K562 (cell line): ENCODE measurements around the gene NDFIP2. TPM values are rescaled to one million over a fixed set of nuclear protein-coding genes. Genes with fewer than 3 reads are reported as not detected.

ENCODE experiments used
- ATAC-seq: fragments of 200-7000 bp; cut with Tn5 transposase; 3 replicates; pipeline ENCODE4 v1.9.1; 2020; ENCODE audit warnings: moderate library complexity
- BruUV-seq: library from RNA; stranded (reverse); fragments of 400-500 nt; replicated peaks from 2 replicates; lab custom pipeline; 2021; lab: Mats Ljungman, UMichigan
- CTCF ChIA-PET: fragments of 300-600 bp; formaldehyde crosslinking; extraction: SDS; loops from one replicate; lab custom pipeline; 2021; ENCODE audit warnings: low intra/inter-chr PET ratio; lab: Yijun Ruan, JAX
- POLR2A ChIA-PET: fragments of 300-600, 350-650 bp; sonication (Branson Sonifier 250); formaldehyde crosslinking; extraction: SDS; loops from one replicate; lab custom pipeline; 2021; ENCODE audit warnings: antibody characterized with exemption, inconsistent platforms; lab: Yijun Ruan, JAX
- DNase-seq, 4 experiments: peaks; one replicate each; pipeline versions ENCODE4 v3.0.0 to v3.0.0-alpha.2; 2011 to 2018; ENCODE audit warnings: low spot score in 3 of 4, mixed read lengths in 3 of 4; ENCODE audit errors: extremely low read depth in 1 of 4
- FAIRE-seq: peaks from 2 replicates; lab custom pipeline; 2011; peaks lifted over from hg19 to GRCh38; lab: Jason Lieb, UNC
- H2AFZ ChIP-seq: 2 replicates; pipeline ENCODE4 v1.6.0; 2011; ENCODE audit warnings: low read depth, low read length, control low read depth, inconsistent platforms
- H3K27ac ChIP-seq: fragments of 200-600 bp; 3 replicates; pipeline ENCODE4 v1.8.0; 2011; ENCODE audit warnings: low read depth, mild to moderate bottlenecking, control low read depth, inconsistent platforms, low read length, moderate library complexity, mixed read lengths; ENCODE audit errors: extremely low read depth
- H3K27me3 ChIP-seq, 2 experiments: fragments of 300-600 bp in 1 of 2; 2 replicates in 1 of 2; 3 replicates in 1 of 2; pipeline versions ENCODE4 v1.6.0 to v1.8.0; 2011; ENCODE audit warnings: inconsistent platforms in 2 of 2, low read length in 2 of 2, mild to moderate bottlenecking in 1 of 2, mixed read lengths in 1 of 2, moderate library complexity in 1 of 2; ENCODE audit not compliant: control insufficient read depth in 2 of 2, insufficient read depth in 2 of 2
- H3K36me3 ChIP-seq: fragments of 300-600 bp; 3 replicates; pipeline ENCODE4 v1.8.0; 2011; ENCODE audit warnings: mild to moderate bottlenecking, low read length, inconsistent platforms; ENCODE audit not compliant: control insufficient read depth, insufficient read depth
- H3K4me1 ChIP-seq, 2 experiments: fragments of 200-600 bp in 1 of 2; replicated peaks in 1 of 2; 2 replicates in 1 of 2; 3 replicates in 1 of 2; pipeline versions ENCODE4 v1.5.1 to v1.8.0; 2011; ENCODE audit warnings: inconsistent platforms in 2 of 2, low read length in 2 of 2, mild to moderate bottlenecking in 1 of 2, mixed read lengths in 1 of 2, moderate library complexity in 1 of 2; ENCODE audit not compliant: control insufficient read depth in 2 of 2, insufficient read depth in 2 of 2
- H3K4me2 ChIP-seq: 2 replicates; pipeline ENCODE4 v1.6.1; 2011; ENCODE audit warnings: low read length, control low read depth, inconsistent platforms, mixed read lengths; ENCODE audit not compliant: insufficient read depth
- H3K4me3 ChIP-seq: fragments of 200-600 bp; sonication (generic), shearing (Covaris generic); 2 replicates; pipeline ENCODE4 v1.5.1; 2016; ENCODE audit warnings: control low read depth, inconsistent platforms
- H3K79me2 ChIP-seq: fragments of 200-600 bp; 3 replicates; pipeline ENCODE4 v1.8.0; 2011; ENCODE audit warnings: low read length, inconsistent platforms; ENCODE audit not compliant: control insufficient read depth, insufficient read depth
- H3K9ac ChIP-seq, 2 experiments: 2 replicates each; pipeline versions ENCODE4 v1.6.0 to v1.6.1; 2011; ENCODE audit warnings: low read depth in 2 of 2, low read length in 2 of 2, control low read depth in 1 of 2, inconsistent platforms in 1 of 2, mild to moderate bottlenecking in 1 of 2, mixed read lengths in 1 of 2; ENCODE audit not compliant: insufficient read depth in 1 of 2
- H3K9me1 ChIP-seq: one replicate; pipeline ENCODE4 v1.6.0; 2011; ENCODE audit warnings: inconsistent platforms, mild to moderate bottlenecking, low read length, moderate library complexity; ENCODE audit not compliant: control insufficient read depth, insufficient read depth
- H3K9me3 ChIP-seq: replicated peaks from 2 replicates; pipeline ENCODE4 v1.5.1; 2011; ENCODE audit warnings: low read depth, low read length, inconsistent platforms; ENCODE audit not compliant: control insufficient read depth, insufficient read depth
- H4K20me1 ChIP-seq: replicated peaks from 2 replicates; pipeline ENCODE4 v1.6.1; 2011; ENCODE audit warnings: low read length, inconsistent platforms, mixed read lengths; ENCODE audit not compliant: control insufficient read depth, insufficient read depth
- SETDB1 ChIP-seq: IDR thresholded peaks from one replicate; pipeline ENCODE4 v1.6.1; 2012; ENCODE audit warnings: low read length, control low read depth, inconsistent platforms
- SOX6 ChIP-seq: fragments of 450-650 bp; IDR thresholded peaks from 2 replicates; pipeline ENCODE4 v1.6.1; 2014; ENCODE audit warnings: mild to moderate bottlenecking
- YY1 ChIP-seq, 3 experiments: IDR thresholded peaks; 2 replicates each; pipeline ENCODE4 v1.6.1; 2011; ENCODE audit warnings: low read length in 2 of 3, mild to moderate bottlenecking in 2 of 3, moderate library complexity in 2 of 3, borderline replicate concordance in 1 of 3, control low read depth in 1 of 3, low read depth in 1 of 3; ENCODE audit not compliant: insufficient read depth in 3 of 3, insufficient replicate concordance in 2 of 3, control insufficient read depth in 1 of 3, insufficient read length in 1 of 3; ENCODE audit errors: extremely low read depth in 1 of 3
- ZKSCAN1 ChIP-seq: fragments of 150-350 bp; IDR thresholded peaks from 2 replicates; pipeline ENCODE4 v1.6.1; 2016; ENCODE audit warnings: low read depth, low read length
- in situ Hi-C: fragments of 300-500 bp; cut with MboI; formaldehyde crosslinking; loops from 4 replicates; pipeline ENCODE4 v1.15.0; 2018; ENCODE audit warnings: inconsistent platforms, mixed read lengths
- intact Hi-C: fragments of 100-400 bp; cut with micrococcal nuclease; formaldehyde crosslinking; loops from 2 replicates; pipeline ENCODE4 v1.14.2; 2022
- polyA plus RNA-seq, 8 experiments: library from polyadenylated mRNA; depleted of rRNA in 4 of 8; stranded (reverse) in 5 of 8; unstranded in 3 of 8; fragments of >200 nt; fragmentation: Nextera tagmentation in 2 of 8; fragmentation: Illumina TruSeq in 1 of 8; extraction: Ambion mirVana in 2 of 8; extraction: Trizol in 1 of 8; gene quantifications; 2 replicates each; pipeline versions ENCODE4 v1.2.1 to v1.2.3, GENCODE V29; 2011 to 2014; ENCODE audit warnings: inconsistent platforms in 1 of 8, missing spikeins in 1 of 8
- total RNA-seq, 7 experiments: library from RNA; depleted of rRNA in 6 of 7; stranded (reverse); fragments of >200 nt in 6 of 7; fragmentation: Illumina TruSeq in 2 of 7; extraction: Trizol in 2 of 7; gene quantifications; 2 replicates each; pipeline versions ENCODE4 v1.2.1 to v1.2.3, GENCODE V29; 2011 to 2021; ENCODE audit warnings: low replicate concordance in 1 of 7
- TF ChIP-seq, protein P1 (sequence below): fragments of 250-450 bp; sonication (Bioruptor Pico); IDR thresholded peaks from 2 replicates; pipeline ENCODE4 v1.6.1; 2021; ENCODE audit warnings: mild to moderate bottlenecking
- TF ChIP-seq, protein P2 (sequence below), 2 experiments: fragments of 450-650 bp; IDR thresholded peaks; 2 replicates each; pipeline ENCODE4 v1.6.1; 2018; ENCODE audit warnings: mild to moderate bottlenecking in 2 of 2, low read depth in 1 of 2; ENCODE audit not compliant: partially characterized antibody in 2 of 2

NDFIP2 gene
- total and polyA plus RNA-seq, 9 of the 15 experiments (the other 6 are each of a cell fraction or from before 2014, with no cell fraction given) = 13.4 to 54.4 (median 27.8) TPM

DNA sequence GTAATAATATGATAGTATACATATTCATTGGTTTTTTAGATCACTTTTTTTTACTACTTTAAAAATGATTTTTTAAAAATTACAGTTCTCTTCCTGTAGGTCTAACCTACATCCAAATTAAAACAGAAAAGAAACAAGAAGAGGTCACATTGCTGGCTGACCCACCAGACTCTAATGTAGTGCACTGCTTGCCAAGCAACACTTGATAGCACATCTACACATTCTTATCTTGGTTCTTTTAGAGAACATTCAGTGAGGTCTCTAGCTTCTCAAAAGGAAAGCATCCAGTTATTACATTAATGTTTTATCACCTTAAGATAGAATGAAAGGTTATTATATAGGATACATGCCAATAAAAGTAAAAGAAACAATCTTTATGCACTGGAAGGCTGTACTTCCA, 35.6 kb downstream of the NDFIP2 start:
- Histone ChIP-seq H3K4me3 (no peak overlapping the region), H3K4me1 (no peaks in the 10 kb centered on the region; a peak in 1 of 5 replicates), H3K9ac (no peak overlapping the region), H4K20me1 (no peaks in the 10 kb centered on the region), H2AFZ (no peak overlapping the region), H3K36me3 (peaks cover 6% of the 10 kb centered on the region; the same call in 1 of the 3 replicates), H3K27ac (no peak overlapping the region), H3K9me3 (no peaks in the 10 kb centered on the region), H3K9me1 (no peaks in the 10 kb centered on the region), H3K4me2 (no peak overlapping the region), H3K79me2 (peaks cover 16% of the 10 kb centered on the region; the same call in 1 of the 3 replicates), H3K27me3 (no peaks in the 10 kb centered on the region)
- TF ChIP-seq, protein P1, sequence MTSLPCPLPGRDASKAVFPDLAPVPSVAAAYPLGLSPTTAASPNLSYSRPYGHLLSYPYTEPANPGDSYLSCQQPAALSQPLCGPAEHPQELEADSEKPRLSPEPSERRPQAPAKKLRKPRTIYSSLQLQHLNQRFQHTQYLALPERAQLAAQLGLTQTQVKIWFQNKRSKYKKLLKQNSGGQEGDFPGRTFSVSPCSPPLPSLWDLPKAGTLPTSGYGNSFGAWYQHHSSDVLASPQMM (CRISPR knock-in tag) = no peak
- TF ChIP-seq SETDB1 (no peak), YY1 (IDR thresholded peaks at IDR 0.05; ENCODE audit: borderline replicate concordance in 1 of 3, control insufficient read depth in 1 of 3, extremely low read depth in 1 of 3, insufficient read depth in 3 of 3, insufficient read length in 1 of 3, insufficient replicate concordance in 2 of 3, low read depth in 1 of 3, low read length in 2 of 3) (no peak), ZKSCAN1 (no peak), SOX6 (no peak)
- TF ChIP-seq, protein P2, sequence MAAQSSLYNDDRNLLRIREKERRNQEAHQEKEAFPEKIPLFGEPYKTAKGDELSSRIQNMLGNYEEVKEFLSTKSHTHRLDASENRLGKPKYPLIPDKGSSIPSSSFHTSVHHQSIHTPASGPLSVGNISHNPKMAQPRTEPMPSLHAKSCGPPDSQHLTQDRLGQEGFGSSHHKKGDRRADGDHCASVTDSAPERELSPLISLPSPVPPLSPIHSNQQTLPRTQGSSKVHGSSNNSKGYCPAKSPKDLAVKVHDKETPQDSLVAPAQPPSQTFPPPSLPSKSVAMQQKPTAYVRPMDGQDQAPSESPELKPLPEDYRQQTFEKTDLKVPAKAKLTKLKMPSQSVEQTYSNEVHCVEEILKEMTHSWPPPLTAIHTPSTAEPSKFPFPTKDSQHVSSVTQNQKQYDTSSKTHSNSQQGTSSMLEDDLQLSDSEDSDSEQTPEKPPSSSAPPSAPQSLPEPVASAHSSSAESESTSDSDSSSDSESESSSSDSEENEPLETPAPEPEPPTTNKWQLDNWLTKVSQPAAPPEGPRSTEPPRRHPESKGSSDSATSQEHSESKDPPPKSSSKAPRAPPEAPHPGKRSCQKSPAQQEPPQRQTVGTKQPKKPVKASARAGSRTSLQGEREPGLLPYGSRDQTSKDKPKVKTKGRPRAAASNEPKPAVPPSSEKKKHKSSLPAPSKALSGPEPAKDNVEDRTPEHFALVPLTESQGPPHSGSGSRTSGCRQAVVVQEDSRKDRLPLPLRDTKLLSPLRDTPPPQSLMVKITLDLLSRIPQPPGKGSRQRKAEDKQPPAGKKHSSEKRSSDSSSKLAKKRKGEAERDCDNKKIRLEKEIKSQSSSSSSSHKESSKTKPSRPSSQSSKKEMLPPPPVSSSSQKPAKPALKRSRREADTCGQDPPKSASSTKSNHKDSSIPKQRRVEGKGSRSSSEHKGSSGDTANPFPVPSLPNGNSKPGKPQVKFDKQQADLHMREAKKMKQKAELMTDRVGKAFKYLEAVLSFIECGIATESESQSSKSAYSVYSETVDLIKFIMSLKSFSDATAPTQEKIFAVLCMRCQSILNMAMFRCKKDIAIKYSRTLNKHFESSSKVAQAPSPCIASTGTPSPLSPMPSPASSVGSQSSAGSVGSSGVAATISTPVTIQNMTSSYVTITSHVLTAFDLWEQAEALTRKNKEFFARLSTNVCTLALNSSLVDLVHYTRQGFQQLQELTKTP (IDR thresholded peaks at IDR 0.05; ENCODE audit: low read depth in 1 of 2, partially characterized antibody in 2 of 2) = no peak
- intact Hi-C loops (no loop called here), in situ Hi-C loops (no loop called here)
- POLR2A ChIA-PET = no interaction called here
- FAIRE-seq (no peak), ATAC-seq (no peak), DNase-seq (no peak)
- CTCF ChIA-PET = no interaction called here
- BruUV-seq = no TSS peak
